Progenitor cell of endocrine pancreas (in vitro differentiated cells): ENCODE measurements around the gene NUDT16. TPM values are rescaled to one million over a fixed set of nuclear protein-coding genes. Genes with fewer than 3 reads are reported as not detected.

Experiments used
- DNase-seq: peaks from one replicate; pipeline ENCODE4 v3.0.0; 2021; ENCODE audit warnings: low spot score; ENCODE audit not compliant: unreplicated experiment
- H3K27ac Mint-ChIP-seq: 2 replicates; pipeline ENCODE4 v1.8.0; 2021; ENCODE audit warnings: mild to moderate bottlenecking, moderate library complexity, mixed read lengths
- H3K27me3 Mint-ChIP-seq: 2 replicates; pipeline ENCODE4 v1.8.0; 2021; ENCODE audit warnings: mixed read lengths
- H3K36me3 Mint-ChIP-seq: 2 replicates; pipeline ENCODE4 v1.8.0; 2022; ENCODE audit warnings: mixed read lengths; ENCODE audit not compliant: insufficient read depth
- H3K4me1 Mint-ChIP-seq: 2 replicates; pipeline ENCODE4 v1.8.0; 2021; ENCODE audit warnings: low read depth, mixed read lengths
- H3K4me3 Mint-ChIP-seq: 2 replicates; pipeline ENCODE4 v1.8.0; 2021; ENCODE audit warnings: low read depth, mild to moderate bottlenecking, moderate library complexity, mixed read lengths
- H3K9me3 Mint-ChIP-seq: 2 replicates; pipeline ENCODE4 v1.8.0; 2021; ENCODE audit warnings: low read depth, mixed read lengths
- total RNA-seq: library from RNA; stranded (reverse); gene quantifications from 2 replicates; pipeline ENCODE4 v1.2.1, GENCODE V29; 2021
- TF ChIP-seq, protein P1 (sequence below): fragments of 200-600 bp; sonication (generic); IDR thresholded peaks from one replicate; pipeline ENCODE4 v1.5.0; 2021; ENCODE audit warnings: antibody characterized with exemption, mild to moderate bottlenecking; ENCODE audit not compliant: unreplicated experiment

The NUDT16 gene
- total RNA-seq, 1 donor from 2014 or later, result 24.6 TPM

DNA sequence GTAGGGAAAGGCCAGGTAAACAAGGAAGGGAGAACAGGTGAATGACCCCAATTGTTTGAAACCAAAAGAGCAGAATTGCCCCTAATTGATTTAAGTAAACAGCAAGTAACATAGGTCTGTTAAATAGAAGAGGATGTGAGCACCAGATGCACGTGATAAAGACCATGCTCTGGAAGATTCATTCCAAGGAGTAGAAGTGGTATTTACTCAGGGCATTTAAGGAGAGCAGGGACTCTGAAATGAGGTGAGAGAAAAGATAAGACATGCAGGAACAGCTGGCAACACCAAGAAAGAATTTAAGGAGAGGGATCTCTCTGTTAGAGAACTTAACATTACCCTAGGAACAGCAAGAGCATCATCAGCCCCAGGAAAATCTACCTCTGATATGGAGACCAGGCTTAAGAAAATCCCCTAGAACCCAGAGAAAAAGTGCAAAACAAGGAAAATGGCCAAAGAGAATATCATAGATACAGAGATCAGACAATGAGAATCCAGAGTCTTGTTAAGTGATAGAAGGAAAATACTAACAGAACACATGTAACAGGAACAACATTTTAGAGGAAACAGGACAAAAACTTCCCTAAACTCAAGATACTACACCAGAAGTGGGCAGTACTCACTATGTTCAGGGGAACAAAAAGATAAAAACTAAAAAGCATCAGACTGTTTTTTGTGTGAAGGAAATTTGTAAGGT is 6.4 kb downstream of the NUDT16 start:
- Mint-ChIP-seq H3K9me3 (no peaks in the 10 kb centered on the region), H3K4me1 (no peaks in the 10 kb centered on the region), H3K27me3 (no peaks in the 10 kb centered on the region), H3K36me3 (peaks cover 16% of the 10 kb centered on the region), H3K27ac (no peak overlapping the region), H3K4me3 (no peak overlapping the region)
- TF ChIP-seq, protein P1, sequence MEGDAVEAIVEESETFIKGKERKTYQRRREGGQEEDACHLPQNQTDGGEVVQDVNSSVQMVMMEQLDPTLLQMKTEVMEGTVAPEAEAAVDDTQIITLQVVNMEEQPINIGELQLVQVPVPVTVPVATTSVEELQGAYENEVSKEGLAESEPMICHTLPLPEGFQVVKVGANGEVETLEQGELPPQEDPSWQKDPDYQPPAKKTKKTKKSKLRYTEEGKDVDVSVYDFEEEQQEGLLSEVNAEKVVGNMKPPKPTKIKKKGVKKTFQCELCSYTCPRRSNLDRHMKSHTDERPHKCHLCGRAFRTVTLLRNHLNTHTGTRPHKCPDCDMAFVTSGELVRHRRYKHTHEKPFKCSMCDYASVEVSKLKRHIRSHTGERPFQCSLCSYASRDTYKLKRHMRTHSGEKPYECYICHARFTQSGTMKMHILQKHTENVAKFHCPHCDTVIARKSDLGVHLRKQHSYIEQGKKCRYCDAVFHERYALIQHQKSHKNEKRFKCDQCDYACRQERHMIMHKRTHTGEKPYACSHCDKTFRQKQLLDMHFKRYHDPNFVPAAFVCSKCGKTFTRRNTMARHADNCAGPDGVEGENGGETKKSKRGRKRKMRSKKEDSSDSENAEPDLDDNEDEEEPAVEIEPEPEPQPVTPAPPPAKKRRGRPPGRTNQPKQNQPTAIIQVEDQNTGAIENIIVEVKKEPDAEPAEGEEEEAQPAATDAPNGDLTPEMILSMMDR, result no peak
- no peak for DNase-seq

DNA sequence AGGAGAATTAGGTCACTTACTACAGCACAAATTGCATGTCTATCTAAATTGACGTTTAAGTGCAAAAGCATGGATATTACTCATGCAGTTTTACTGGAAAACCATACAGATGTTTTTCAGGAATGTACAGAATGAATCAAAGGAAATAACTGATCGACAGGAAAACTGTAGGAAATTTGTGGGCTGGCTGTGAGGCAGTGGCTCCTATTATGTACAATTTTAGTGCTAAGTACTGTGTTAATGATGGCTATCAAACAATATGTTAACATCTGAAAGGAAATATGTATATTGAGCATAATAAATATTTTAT is 6.9 kb downstream of the NUDT16 start:
- Mint-ChIP-seq H3K4me1 (no peaks in the 10 kb centered on the region), H3K27ac (no peak overlapping the region), H3K4me3 (no peak overlapping the region), H3K36me3 (peaks cover 15% of the 10 kb centered on the region), H3K27me3 (no peaks in the 10 kb centered on the region), H3K9me3 (no peaks in the 10 kb centered on the region)
- TF ChIP-seq, protein P1, result no peak
- DNase-seq, result no peak

DNA sequence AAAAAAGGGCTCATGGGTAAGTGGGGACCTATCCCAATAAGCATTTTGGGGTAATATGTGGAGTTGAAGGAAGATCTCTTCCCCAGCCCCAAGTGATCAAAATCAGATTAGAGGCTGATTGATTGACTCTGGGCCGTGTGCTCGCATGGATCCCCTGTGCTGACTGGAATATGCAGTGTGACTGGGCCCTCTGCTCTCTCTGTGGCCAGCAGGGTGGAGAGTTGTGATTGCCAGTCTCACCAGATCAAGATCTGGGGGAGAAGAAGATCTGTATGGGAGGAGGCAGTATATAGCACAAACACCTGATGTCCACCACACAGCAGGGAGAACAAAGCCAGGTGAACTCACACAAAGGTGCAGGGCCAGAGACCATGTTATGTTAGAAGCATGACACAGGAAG is 8.8 kb downstream of the NUDT16 start:
- peaks cover 2% of the 10 kb centered on the region for H3K27me3 Mint-ChIP-seq
- no peak for DNase-seq
- H3K4me1 Mint-ChIP-seq, result peaks cover 3% of the 10 kb centered on the region
- no peaks in the 10 kb centered on the region for H3K9me3 Mint-ChIP-seq
- no peak overlapping the region for H3K27ac Mint-ChIP-seq
- H3K4me3 Mint-ChIP-seq, result no peak overlapping the region
- H3K36me3 Mint-ChIP-seq, result peaks cover 2% of the 10 kb centered on the region
- TF ChIP-seq, protein P1, result no peak

DNA sequence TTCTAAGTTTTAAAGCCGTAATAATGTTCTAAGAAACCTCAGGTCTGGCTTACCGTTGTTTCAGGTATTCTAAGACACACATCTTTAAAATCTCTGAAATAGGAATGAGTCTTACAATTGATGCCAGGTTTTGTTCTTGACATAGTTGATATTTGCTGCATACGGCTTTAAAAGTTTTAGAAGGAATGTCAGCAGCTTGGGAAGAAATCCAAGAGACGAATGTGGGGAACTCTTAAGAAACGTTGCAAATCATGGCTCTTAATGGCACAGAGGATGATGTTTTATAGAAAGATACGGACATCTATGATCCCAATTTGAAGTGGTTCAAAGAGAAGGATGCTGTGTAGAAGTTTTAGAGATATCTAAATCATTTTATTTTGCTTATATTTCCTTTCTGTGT is 11.5 kb downstream of the NUDT16 start:
- H3K4me3 Mint-ChIP-seq, result no peak overlapping the region
- TF ChIP-seq, protein P1, result no peak
- no peak overlapping the region for H3K27ac Mint-ChIP-seq
- peaks cover 2% of the 10 kb centered on the region for H3K27me3 Mint-ChIP-seq
- H3K9me3 Mint-ChIP-seq, result no peaks in the 10 kb centered on the region
- DNase-seq, result no peak
- no peaks in the 10 kb centered on the region for H3K36me3 Mint-ChIP-seq
- H3K4me1 Mint-ChIP-seq, result peaks cover 3% of the 10 kb centered on the region

DNA sequence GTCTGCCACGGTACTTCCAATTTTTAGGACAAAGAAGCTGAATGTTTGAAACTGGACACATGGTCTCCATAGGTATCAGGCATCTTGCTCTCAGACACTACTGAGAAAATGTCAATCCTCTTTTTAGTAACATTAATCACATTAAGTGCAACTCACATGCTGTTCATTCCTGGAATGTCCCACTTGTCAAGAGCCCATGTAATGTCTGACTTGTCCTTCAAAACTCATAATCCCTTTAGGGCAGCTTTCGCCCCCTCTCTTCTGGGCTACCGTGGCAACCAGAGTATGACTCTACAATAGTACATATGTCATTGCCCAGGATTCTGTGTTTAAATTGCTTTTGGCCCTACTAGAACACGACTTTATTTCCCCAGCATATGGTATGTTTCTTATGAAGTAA is 12.3 kb downstream of the NUDT16 start:
- peaks cover 2% of the 10 kb centered on the region for H3K27me3 Mint-ChIP-seq
- no peak for DNase-seq
- H3K27ac Mint-ChIP-seq, result no peak overlapping the region
- no peaks in the 10 kb centered on the region for H3K36me3 Mint-ChIP-seq
- no peaks in the 10 kb centered on the region for H3K9me3 Mint-ChIP-seq
- peaks cover 3% of the 10 kb centered on the region for H3K4me1 Mint-ChIP-seq
- TF ChIP-seq, protein P1, result no peak
- H3K4me3 Mint-ChIP-seq, result no peak overlapping the region
